Fibroblast of mammary gland (primary cell): ENCODE measurements around the gene CSNK1G2.
A peak's percentile ranks its signal among the peaks of the same experiment; 100 is the strongest.
"Not testable (repeated sequence)": the region's sequence is repeated elsewhere in the genome, so short reads cannot be mapped to it uniquely, and the experiment has no call there.

ENCODE experiments used
- DNase-seq: peaks from one replicate; pipeline ENCODE4 v3.0.0-alpha.2; 2010; ENCODE audit warnings: low read depth
- H3K4me3 ChIP-seq: 2 replicates; pipeline ENCODE4 v1.5.1; 2011; ENCODE audit warnings: low read depth, mild to moderate bottlenecking, low read length, moderate library complexity; ENCODE audit not compliant: control insufficient read depth
- TF ChIP-seq, protein P1 (sequence below): conservative IDR thresholded peaks from 2 replicates; pipeline ENCODE4 v1.5.1; 2011; ENCODE audit warnings: low read depth, low read length, inconsistent platforms; ENCODE audit not compliant: control insufficient read depth, insufficient read depth

The CSNK1G2 gene

GRCh38 chr19:1986357-1987162 is 45.6 kb downstream of the CSNK1G2 start:
- DNase-seq = no peak
- H3K4me3 ChIP-seq = no peak overlapping the region
- TF ChIP-seq, protein P1, sequence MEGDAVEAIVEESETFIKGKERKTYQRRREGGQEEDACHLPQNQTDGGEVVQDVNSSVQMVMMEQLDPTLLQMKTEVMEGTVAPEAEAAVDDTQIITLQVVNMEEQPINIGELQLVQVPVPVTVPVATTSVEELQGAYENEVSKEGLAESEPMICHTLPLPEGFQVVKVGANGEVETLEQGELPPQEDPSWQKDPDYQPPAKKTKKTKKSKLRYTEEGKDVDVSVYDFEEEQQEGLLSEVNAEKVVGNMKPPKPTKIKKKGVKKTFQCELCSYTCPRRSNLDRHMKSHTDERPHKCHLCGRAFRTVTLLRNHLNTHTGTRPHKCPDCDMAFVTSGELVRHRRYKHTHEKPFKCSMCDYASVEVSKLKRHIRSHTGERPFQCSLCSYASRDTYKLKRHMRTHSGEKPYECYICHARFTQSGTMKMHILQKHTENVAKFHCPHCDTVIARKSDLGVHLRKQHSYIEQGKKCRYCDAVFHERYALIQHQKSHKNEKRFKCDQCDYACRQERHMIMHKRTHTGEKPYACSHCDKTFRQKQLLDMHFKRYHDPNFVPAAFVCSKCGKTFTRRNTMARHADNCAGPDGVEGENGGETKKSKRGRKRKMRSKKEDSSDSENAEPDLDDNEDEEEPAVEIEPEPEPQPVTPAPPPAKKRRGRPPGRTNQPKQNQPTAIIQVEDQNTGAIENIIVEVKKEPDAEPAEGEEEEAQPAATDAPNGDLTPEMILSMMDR = no peak

DNA sequence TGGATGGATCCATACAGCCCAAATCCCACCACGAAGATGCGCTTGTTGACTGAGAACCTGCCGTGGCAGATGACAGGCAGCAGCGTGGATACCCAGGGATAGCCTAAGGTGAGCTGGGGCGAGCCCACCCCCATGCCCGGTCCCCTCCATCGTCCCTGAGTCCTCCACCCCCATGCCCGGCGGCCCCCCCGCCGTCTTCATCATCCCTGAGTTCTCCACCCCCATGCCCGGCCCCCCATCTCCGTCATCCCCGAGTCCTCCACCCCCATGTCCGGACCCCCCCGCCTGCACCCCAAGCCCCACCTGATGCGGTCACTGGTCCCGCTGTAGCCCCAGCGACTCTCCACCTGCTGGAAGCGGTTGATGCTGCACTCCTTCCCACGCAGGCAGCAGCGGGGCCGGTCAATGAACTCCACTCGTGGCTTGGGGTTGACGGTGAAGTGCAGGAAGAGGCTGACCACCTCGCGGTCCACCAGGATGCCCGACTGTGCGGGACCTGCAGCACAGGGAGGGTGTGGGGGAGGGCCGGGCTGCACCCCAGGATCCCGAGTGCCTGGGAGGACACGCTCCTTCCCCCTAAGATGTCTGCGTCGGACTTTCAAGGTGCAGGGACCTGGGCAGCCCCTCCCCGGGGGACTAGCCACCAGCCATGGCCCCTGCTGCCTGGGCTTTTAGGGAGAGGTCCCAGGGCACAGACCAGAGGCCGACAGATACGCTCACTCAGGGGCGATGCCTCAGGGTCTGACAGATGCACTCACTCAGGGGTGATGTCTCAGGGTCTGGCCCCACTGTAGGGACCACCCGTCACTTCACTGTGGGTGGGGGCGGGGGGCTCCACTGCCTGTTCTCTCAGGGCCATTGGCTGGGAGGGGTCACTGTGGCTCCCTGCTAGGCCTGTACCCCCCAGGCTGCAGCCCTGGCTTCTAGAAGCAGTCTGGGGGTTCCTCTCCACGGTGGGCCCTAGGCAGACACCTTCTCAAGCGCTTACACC is 46.5 kb downstream of the CSNK1G2 start:
- no peak overlapping the region for H3K4me3 ChIP-seq
- peak; percentile 6 for DNase-seq
- TF ChIP-seq, protein P1 = no peak

GRCh38 chr19:1988464-1988863 is 47.5 kb downstream of the CSNK1G2 start:
- DNase-seq, H3K4me3 ChIP-seq: not testable (repeated sequence)

GRCh38 chr19:1989513-1990229 is 48.7 kb downstream of the CSNK1G2 start:
- H3K4me3 ChIP-seq = no peak overlapping the region
- DNase-seq = no peak
- TF ChIP-seq, protein P1 = no peak

GRCh38 chr19:1990230-1991017 is 49.5 kb downstream of the CSNK1G2 start:
- H3K4me3 ChIP-seq = no peak overlapping the region
- TF ChIP-seq, protein P1 = no peak
- DNase-seq = no peak

- no peak for DNase-seq
- TF ChIP-seq, protein P1 = no peak
- no peak overlapping the region for H3K4me3 ChIP-seq
These were observed 50.3 kb downstream of the CSNK1G2 start for GRCh38 chr19:1991018-1991913.
